ENCODE data around the gene LAD1.

LAD1 gene

GRCh38 chr1:201331166-201331565, 68.0 kb downstream of the LAD1 start:
- no peak for DNase-seq (ENCODE audit: low spot score)
- TF ChIP-seq CTCF (IDR thresholded peaks at IDR 0.05; ENCODE audit: extremely low read depth, missing control alignments), result no peak

Data from GM20000 (cell line).